NCI-H524 treated with DMSO at 0.1 percent for 48 hours (cell line): ENCODE data around the gene C4orf50.
"Not testable (repeated sequence)": the region's sequence is repeated elsewhere in the genome, so short reads cannot be mapped to it uniquely, and the experiment has no call there.

Source experiments
- DNase-seq: peaks from one replicate; lab custom pipeline; 2025; lab: John Stamatoyannopoulos, UW

The C4orf50 gene

GRCh38 chr4:5858020-5858769 lies 160.0 kb downstream of the C4orf50 start:
- DNase-seq, result no peak

DNA sequence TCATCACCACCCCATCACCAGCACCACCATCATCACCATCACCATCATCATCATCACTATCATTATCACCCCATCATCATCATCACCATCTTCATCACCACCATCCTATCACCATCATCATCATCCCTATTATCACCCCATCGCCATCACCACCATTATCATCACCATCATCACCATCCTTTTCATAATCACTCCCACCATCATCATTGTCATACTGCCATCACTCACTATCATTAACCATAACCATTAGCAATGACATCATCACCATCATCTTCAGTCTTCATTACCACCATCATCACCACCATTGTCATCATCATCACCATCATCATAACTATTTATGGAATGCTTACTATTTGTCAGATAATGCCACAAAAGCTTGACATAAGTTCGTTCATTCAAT lies 161.0 kb downstream of the C4orf50 start:
- no peak for DNase-seq

DNA sequence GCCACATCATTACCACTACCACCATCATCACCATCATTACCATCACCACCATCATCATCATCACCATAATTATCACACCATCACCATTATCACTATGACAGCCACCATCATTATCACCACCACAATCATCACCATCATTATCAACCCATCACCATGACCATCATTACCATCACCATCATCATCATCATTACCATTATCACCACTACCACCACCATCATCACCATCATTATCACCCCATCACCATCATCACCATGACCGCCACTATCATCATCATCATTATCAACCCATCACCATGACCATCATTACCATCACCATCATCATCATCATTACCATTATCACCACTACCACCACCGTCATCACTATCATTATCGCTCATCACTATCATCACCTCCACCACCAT lies 161.9 kb downstream of the C4orf50 start:
- DNase-seq, result not testable (repeated sequence)

DNA sequence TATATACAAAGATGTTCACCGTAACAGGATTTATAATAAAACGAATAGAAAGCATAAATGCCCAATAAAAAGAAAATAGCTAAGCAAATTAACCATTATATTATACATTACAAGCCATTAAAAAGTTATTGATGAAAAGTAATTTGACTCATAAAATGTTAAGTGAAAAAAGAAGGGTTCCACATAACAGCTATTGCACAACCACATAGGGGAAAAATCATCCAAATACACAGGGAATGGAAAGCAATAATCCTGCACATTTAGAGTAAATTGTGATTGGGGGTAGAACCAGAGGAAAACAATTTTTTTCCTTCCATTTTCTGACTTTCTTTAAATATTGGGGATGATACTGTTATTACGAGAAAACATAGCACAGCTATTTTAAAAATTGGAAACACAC lies 163.3 kb downstream of the C4orf50 start:
- no peak for DNase-seq

GRCh38 chr4:5852523-5853202 lies 165.6 kb downstream of the C4orf50 start:
- DNase-seq, result peak; percentile 96

GRCh38 chr4:5851637-5852301 lies 166.5 kb downstream of the C4orf50 start:
- no peak for DNase-seq
